PC-9 (cell line): ENCODE measurements around the gene RASD2. TPM values are rescaled to one million over a fixed set of nuclear protein-coding genes. Genes with fewer than 3 reads are reported as not detected.

Source experiments
- BruUV-seq: library from RNA; stranded (reverse); fragments of 400-500 nt; replicated peaks from 2 replicates; lab custom pipeline; 2021; lab: Mats Ljungman, UMichigan
- CTCF ChIA-PET: fragments of 300-600 bp; sonication (Branson Sonifier 250); formaldehyde crosslinking; loops from one replicate; lab custom pipeline; 2022; ENCODE audit warnings: antibody characterized with exemption; lab: Charles Lee
- POLR2A ChIA-PET: fragments of 300-600 bp; sonication (Branson Sonifier 250); formaldehyde crosslinking; loops from one replicate; lab custom pipeline; 2022; ENCODE audit warnings: antibody characterized with exemption; ENCODE audit not compliant: unreplicated experiment; lab: Charles Lee
- DNase-seq, 2 experiments: peaks; one replicate each; pipeline versions ENCODE4 v3.0.0 to v3.0.0-alpha.2; 2015 to 2022; ENCODE audit warnings: mixed read lengths in 1 of 2
- H2AFZ ChIP-seq: fragments of 200-600 bp; sonication (generic); 2 replicates; pipeline ENCODE4 v1.8.1; 2017; ENCODE audit warnings: antibody characterized with exemption
- H3F3A ChIP-seq: fragments of 200-600 bp; sonication (generic); 2 replicates; pipeline ENCODE4 v1.8.1; 2017; ENCODE audit warnings: antibody characterized with exemption, mild to moderate bottlenecking, low read depth; ENCODE audit not compliant: insufficient read depth
- H3K27ac ChIP-seq: fragments of 200-600 bp; sonication (generic); 2 replicates; pipeline ENCODE4 v1.6.1; 2016; ENCODE audit warnings: mixed run types
- H3K27me3 ChIP-seq: fragments of 200-600 bp; sonication (generic); 2 replicates; pipeline ENCODE4 v1.6.1; 2016; ENCODE audit warnings: low read depth, mixed run types; ENCODE audit not compliant: insufficient read depth
- H3K36me3 ChIP-seq: fragments of 200-600 bp; sonication (generic); 2 replicates; pipeline ENCODE4 v1.6.1; 2016; ENCODE audit warnings: low read depth, mixed run types
- H3K4me1 ChIP-seq: fragments of 200-600 bp; sonication (generic); replicated peaks from 2 replicates; pipeline ENCODE4 v1.6.1; 2016; ENCODE audit warnings: mixed run types; ENCODE audit not compliant: insufficient read depth
- H3K4me2 ChIP-seq: fragments of 200-600 bp; sonication (generic); 2 replicates; pipeline ENCODE4 v1.6.1; 2017; ENCODE audit warnings: mixed run types
- H3K4me3 ChIP-seq: fragments of 200-600 bp; sonication (generic); 2 replicates; pipeline ENCODE4 v1.6.1; 2016; ENCODE audit warnings: mixed run types
- H3K79me2 ChIP-seq: fragments of 200-600 bp; sonication (generic); 2 replicates; pipeline ENCODE4 v1.6.1; 2017; ENCODE audit warnings: low read depth, mixed run types
- H3K9me2 ChIP-seq: fragments of 200-600 bp; sonication (generic); 2 replicates; pipeline ENCODE4 v1.8.1; 2017; ENCODE audit warnings: mild to moderate bottlenecking; ENCODE audit not compliant: insufficient read depth
- H3K9me3 ChIP-seq: fragments of 200-600 bp; sonication (generic); 2 replicates; pipeline ENCODE4 v1.8.1; 2016; ENCODE audit warnings: low read depth; ENCODE audit not compliant: insufficient read depth
- H4K20me1 ChIP-seq: fragments of 200-600 bp; sonication (generic); 2 replicates; pipeline ENCODE4 v1.8.1; 2017; ENCODE audit not compliant: insufficient read depth
- EZH2 ChIP-seq: fragments of 200-600 bp; sonication (generic); IDR thresholded peaks from 2 replicates; pipeline ENCODE4 v1.8.0; 2017; ENCODE audit warnings: antibody characterized with exemption, low read depth
- intact Hi-C: fragments of 100-400 bp; cut with micrococcal nuclease; formaldehyde crosslinking; loops from one replicate; pipeline ENCODE4 v1.10.0; 2022; ENCODE audit not compliant: unreplicated experiment
- total RNA-seq: library from RNA; stranded (reverse); gene quantifications from 2 replicates; pipeline ENCODE4 v1.2.3, GENCODE V29; 2021
- TF ChIP-seq, protein P1 (sequence below): fragments of 200-600 bp; sonication (generic); conservative IDR thresholded peaks from 2 replicates; pipeline ENCODE4 v1.6.1; 2017; ENCODE audit warnings: mixed run types, antibody characterized with exemption, mild to moderate bottlenecking, moderate library complexity

The RASD2 gene
- total RNA-seq, 1 experiment from 2014 or later: 0.70 TPM

DNA sequence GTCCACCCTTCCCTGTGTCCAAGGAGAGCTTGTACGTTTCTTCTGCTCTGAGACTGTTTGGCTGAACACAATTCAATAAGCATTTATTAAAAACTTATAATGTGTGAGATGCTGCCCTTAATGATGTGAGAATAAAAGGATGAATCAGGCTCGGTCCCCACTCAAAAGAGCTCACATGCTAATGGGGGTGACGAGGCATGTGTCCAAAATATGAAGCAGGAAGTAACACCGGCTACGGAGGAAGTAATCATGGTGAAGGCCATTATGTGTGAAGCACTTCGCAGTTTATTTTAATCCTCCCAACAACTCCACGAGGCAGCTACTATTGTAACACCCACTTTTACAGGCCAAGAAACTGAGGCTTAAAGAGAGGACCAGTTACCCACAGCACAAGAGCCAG lies 3.4 kb upstream of the RASD2 start:
- no peaks in the 10 kb centered on the region for H4K20me1 ChIP-seq
- POLR2A ChIA-PET: no interaction called here
- intact Hi-C loops: loop anchor here (5.0 kb wide), 1 partner anchor 85 kb away; no protein-coding TSS in a partner anchor
- BruUV-seq: no TSS peak
- no peaks in the 10 kb centered on the region for H3K27me3 ChIP-seq
- TF ChIP-seq, protein P1, sequence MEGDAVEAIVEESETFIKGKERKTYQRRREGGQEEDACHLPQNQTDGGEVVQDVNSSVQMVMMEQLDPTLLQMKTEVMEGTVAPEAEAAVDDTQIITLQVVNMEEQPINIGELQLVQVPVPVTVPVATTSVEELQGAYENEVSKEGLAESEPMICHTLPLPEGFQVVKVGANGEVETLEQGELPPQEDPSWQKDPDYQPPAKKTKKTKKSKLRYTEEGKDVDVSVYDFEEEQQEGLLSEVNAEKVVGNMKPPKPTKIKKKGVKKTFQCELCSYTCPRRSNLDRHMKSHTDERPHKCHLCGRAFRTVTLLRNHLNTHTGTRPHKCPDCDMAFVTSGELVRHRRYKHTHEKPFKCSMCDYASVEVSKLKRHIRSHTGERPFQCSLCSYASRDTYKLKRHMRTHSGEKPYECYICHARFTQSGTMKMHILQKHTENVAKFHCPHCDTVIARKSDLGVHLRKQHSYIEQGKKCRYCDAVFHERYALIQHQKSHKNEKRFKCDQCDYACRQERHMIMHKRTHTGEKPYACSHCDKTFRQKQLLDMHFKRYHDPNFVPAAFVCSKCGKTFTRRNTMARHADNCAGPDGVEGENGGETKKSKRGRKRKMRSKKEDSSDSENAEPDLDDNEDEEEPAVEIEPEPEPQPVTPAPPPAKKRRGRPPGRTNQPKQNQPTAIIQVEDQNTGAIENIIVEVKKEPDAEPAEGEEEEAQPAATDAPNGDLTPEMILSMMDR: no peak
- no peak for TF ChIP-seq EZH2
- no peak overlapping the region for H2AFZ ChIP-seq
- H3K9me2 ChIP-seq: no peaks in the 10 kb centered on the region
- no peak overlapping the region for H3K4me3 ChIP-seq
- H3K4me1 ChIP-seq: peaks cover 32% of the 10 kb centered on the region
- no peaks in the 10 kb centered on the region for H3K79me2 ChIP-seq
- peaks cover 39% of the 10 kb centered on the region for H3F3A ChIP-seq
- no peak overlapping the region for H3K4me2 ChIP-seq
- CTCF ChIA-PET: no interaction called here
- no peaks in the 10 kb centered on the region for H3K36me3 ChIP-seq
- H3K27ac ChIP-seq: no peak overlapping the region
- no peak for DNase-seq
- no peaks in the 10 kb centered on the region for H3K9me3 ChIP-seq

DNA sequence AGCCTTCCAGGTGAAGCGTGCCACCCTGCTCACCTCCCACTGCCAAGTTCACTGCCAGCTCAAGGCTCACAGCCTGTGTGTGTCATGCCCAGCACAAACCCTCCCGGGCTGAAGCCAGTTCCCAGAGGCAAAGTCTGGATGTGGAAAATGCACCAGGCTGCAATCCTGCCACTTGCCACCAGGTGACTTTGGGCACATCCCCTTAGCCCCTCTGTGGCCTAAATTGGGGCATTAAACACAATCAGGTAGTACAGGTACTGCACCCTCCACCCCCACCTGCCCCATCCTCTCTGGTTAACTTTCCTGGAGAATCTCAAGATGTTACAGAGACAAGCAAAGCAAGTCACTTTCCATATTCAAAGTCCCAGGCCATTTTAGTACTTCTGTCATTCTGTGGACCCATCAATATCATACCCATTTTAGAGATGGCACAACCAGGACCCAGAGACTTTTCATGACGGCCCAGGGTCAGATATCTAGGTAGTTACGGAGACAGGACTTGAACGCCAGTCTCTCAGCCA lies 1.8 kb upstream of the RASD2 start:
- ChIA-PET CTCF (interaction anchor here (0.6 kb wide), 2 partner anchors 154 to 490 kb away, joined by 3 to 11 read pairs; partner anchors contain the start of gene RBFOX2), POLR2A (no interaction called here)
- H3K4me3 ChIP-seq: no peak overlapping the region
- no peak for TF ChIP-seq EZH2
- TF ChIP-seq, protein P1: peak; percentile 87
- intact Hi-C loops: loop anchor here (5.0 kb wide), 1 partner anchor 83 kb away; no protein-coding TSS in a partner anchor
- H3F3A ChIP-seq: peaks cover 39% of the 10 kb centered on the region
- H2AFZ ChIP-seq: no peak overlapping the region
- H3K36me3 ChIP-seq: no peaks in the 10 kb centered on the region
- no peaks in the 10 kb centered on the region for H3K9me3 ChIP-seq
- H3K9me2 ChIP-seq: no peaks in the 10 kb centered on the region
- BruUV-seq: no TSS peak
- H3K27ac ChIP-seq: no peak overlapping the region
- peak in 1 of 2 experiments; percentile 41 for DNase-seq
- no peaks in the 10 kb centered on the region for H4K20me1 ChIP-seq
- no peak overlapping the region for H3K4me2 ChIP-seq
- H3K79me2 ChIP-seq: no peaks in the 10 kb centered on the region
- peaks cover 32% of the 10 kb centered on the region for H3K4me1 ChIP-seq
- H3K27me3 ChIP-seq: no peaks in the 10 kb centered on the region

DNA sequence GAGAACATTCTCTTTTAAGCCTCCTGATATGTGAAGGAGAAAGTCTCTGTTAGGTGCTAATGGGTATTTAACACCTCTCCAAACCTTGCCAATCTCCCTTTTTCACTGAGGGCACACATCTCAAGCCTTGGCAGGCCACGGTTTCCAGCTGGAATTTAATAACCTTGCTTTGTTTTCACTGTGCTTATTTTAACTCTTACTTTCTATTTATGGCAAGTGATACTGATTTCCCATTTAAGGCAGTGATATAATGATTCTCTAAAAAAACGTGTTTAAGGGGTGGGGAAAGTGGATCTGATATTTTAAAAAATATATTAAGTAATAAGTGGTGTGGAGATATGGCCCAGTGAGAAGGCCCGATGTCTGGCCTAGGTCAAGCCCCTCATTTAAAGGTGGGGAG lies 1.1 kb upstream of the RASD2 start:
- H3K36me3 ChIP-seq: no peaks in the 10 kb centered on the region
- H3K4me2 ChIP-seq: peak overlapping the region; percentile 99
- DNase-seq: no peak
- no peaks in the 10 kb centered on the region for H3K27me3 ChIP-seq
- no peaks in the 10 kb centered on the region for H3K9me3 ChIP-seq
- intact Hi-C loops: loop anchor here (5.0 kb wide), 1 partner anchor 83 kb away; no protein-coding TSS in a partner anchor
- peaks cover 39% of the 10 kb centered on the region for H3F3A ChIP-seq
- H3K4me3 ChIP-seq: peak overlapping the region; percentile 90; the same call in 1 of the 2 replicates
- H3K9me2 ChIP-seq: no peaks in the 10 kb centered on the region
- peak overlapping the region; percentile 82; the same call in 1 of the 2 replicates for H2AFZ ChIP-seq
- H3K79me2 ChIP-seq: no peaks in the 10 kb centered on the region
- POLR2A ChIA-PET: no interaction called here
- H3K4me1 ChIP-seq: peaks cover 32% of the 10 kb centered on the region
- TF ChIP-seq EZH2: no peak
- TF ChIP-seq, protein P1: no peak
- H3K27ac ChIP-seq: no peak overlapping the region
- H4K20me1 ChIP-seq: no peaks in the 10 kb centered on the region
- no TSS peak for BruUV-seq
- CTCF ChIA-PET: interaction anchor here (0.6 kb wide), 2 partner anchors 154 to 489 kb away, joined by 3 to 11 read pairs; partner anchors contain the start of gene RBFOX2
